KMS-11 (cell line): ENCODE data around the gene MOCS1.

Experiments used
- H2AFZ ChIP-seq: fragments of 200-600 bp; sonication (generic); 2 replicates; pipeline ENCODE4 v1.6.1; 2016; ENCODE audit warnings: antibody characterized with exemption, mixed run types, low read depth
- H3K27ac ChIP-seq: fragments of 200-600 bp; sonication (generic); 2 replicates; pipeline ENCODE4 v1.6.1; 2016; ENCODE audit warnings: mild to moderate bottlenecking, mixed run types
- H3K27me3 ChIP-seq: fragments of 200-600 bp; sonication (generic); 2 replicates; pipeline ENCODE4 v1.6.1; 2017; ENCODE audit warnings: mild to moderate bottlenecking, low read depth, mixed run types, moderate library complexity; ENCODE audit not compliant: insufficient read depth
- H3K36me3 ChIP-seq: fragments of 200-600 bp; sonication (generic); 2 replicates; pipeline ENCODE4 v1.6.1; 2017; ENCODE audit warnings: mild to moderate bottlenecking, mixed run types; ENCODE audit not compliant: insufficient read depth
- H3K4me1 ChIP-seq: fragments of 200-600 bp; sonication (generic); 2 replicates; pipeline ENCODE4 v1.6.1; 2016; ENCODE audit warnings: mild to moderate bottlenecking, low read depth, mixed run types; ENCODE audit not compliant: poor library complexity, severe bottlenecking
- H3K4me2 ChIP-seq: fragments of 200-600 bp; sonication (generic); 2 replicates; pipeline ENCODE4 v1.7.0; 2016; ENCODE audit warnings: mild to moderate bottlenecking, mixed run types
- H3K4me3 ChIP-seq: fragments of 200-600 bp; sonication (generic); IDR thresholded peaks from 2 replicates; pipeline ENCODE4 v1.6.1; 2017; ENCODE audit warnings: low read depth, low read length, mixed read lengths; ENCODE audit not compliant: insufficient read depth
- H3K79me2 ChIP-seq: fragments of 200-600 bp; sonication (generic); 2 replicates; pipeline ENCODE4 v1.6.1; 2016; ENCODE audit warnings: low read depth, mixed run types; ENCODE audit not compliant: insufficient read depth
- H3K9ac ChIP-seq: fragments of 200-600 bp; sonication (generic); 2 replicates; pipeline ENCODE4 v1.6.1; 2016; ENCODE audit warnings: mild to moderate bottlenecking, mixed run types
- H4K20me1 ChIP-seq: fragments of 200-600 bp; sonication (generic); 2 replicates; pipeline ENCODE4 v1.6.1; 2016; ENCODE audit warnings: mild to moderate bottlenecking, mixed run types; ENCODE audit not compliant: insufficient read depth
- TF ChIP-seq, protein P1 (sequence below): fragments of 200-600 bp; sonication (generic); conservative IDR thresholded peaks from 2 replicates; pipeline ENCODE4 v1.6.1; 2017; ENCODE audit warnings: low read depth, mild to moderate bottlenecking, antibody characterized with exemption, low read length, moderate library complexity, mixed read lengths

MOCS1 gene

DNA sequence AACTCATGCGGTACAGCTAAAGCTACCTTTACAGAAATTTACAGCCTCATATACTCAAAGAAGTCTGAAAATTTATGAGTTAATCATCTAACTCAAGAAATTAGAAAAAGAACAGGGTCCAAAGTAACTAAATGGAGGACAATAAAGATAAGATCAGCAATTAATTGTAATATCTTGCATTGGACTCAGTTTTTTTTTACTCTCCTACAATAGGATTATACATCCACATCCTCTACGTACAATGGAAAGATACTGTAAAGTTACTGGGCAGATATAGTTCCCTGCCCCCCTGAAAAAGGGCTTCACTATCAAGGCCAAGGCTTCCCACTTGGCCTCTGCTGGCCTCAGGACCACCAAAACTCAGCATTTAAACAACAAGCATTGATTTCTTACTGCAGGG lies 31.5 kb upstream of the MOCS1 start:
- Histone ChIP-seq H3K4me3 (no peak overlapping the region), H3K4me2 (no peak overlapping the region), H3K27me3 (no peaks in the 10 kb centered on the region), H2AFZ (no peak overlapping the region), H3K36me3 (no peaks in the 10 kb centered on the region), H3K9ac (no peak overlapping the region), H4K20me1 (no peaks in the 10 kb centered on the region), H3K4me1 (no peaks in the 10 kb centered on the region), H3K27ac (no peak overlapping the region), H3K79me2 (no peaks in the 10 kb centered on the region)
- TF ChIP-seq, protein P1, sequence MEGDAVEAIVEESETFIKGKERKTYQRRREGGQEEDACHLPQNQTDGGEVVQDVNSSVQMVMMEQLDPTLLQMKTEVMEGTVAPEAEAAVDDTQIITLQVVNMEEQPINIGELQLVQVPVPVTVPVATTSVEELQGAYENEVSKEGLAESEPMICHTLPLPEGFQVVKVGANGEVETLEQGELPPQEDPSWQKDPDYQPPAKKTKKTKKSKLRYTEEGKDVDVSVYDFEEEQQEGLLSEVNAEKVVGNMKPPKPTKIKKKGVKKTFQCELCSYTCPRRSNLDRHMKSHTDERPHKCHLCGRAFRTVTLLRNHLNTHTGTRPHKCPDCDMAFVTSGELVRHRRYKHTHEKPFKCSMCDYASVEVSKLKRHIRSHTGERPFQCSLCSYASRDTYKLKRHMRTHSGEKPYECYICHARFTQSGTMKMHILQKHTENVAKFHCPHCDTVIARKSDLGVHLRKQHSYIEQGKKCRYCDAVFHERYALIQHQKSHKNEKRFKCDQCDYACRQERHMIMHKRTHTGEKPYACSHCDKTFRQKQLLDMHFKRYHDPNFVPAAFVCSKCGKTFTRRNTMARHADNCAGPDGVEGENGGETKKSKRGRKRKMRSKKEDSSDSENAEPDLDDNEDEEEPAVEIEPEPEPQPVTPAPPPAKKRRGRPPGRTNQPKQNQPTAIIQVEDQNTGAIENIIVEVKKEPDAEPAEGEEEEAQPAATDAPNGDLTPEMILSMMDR = no peak

DNA sequence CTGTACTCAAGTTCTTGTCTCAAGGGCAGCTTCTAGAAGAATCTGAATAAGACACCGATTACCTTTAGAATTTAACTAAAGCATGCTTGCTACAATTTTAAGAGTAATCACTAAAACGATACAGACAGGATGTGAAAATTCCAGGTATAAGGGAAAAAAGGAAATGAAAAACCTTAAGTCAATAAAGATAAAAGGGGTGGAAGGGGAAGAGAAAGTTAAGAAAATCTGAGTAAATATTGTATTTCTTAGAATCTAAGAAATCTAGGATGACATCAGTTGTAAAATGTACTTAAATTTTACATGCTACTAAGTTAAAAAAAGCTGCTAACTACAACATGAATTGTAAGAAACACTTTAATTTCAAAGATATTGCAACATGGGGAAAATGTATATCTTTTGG lies 30.3 kb upstream of the MOCS1 start:
- no peak overlapping the region for H3K9ac ChIP-seq
- TF ChIP-seq, protein P1 = no peak
- H3K36me3 ChIP-seq = no peaks in the 10 kb centered on the region
- H3K27me3 ChIP-seq = no peaks in the 10 kb centered on the region
- H3K4me2 ChIP-seq = no peak overlapping the region
- H3K4me1 ChIP-seq = no peaks in the 10 kb centered on the region
- H2AFZ ChIP-seq = no peak overlapping the region
- no peak overlapping the region for H3K27ac ChIP-seq
- no peaks in the 10 kb centered on the region for H3K79me2 ChIP-seq
- H4K20me1 ChIP-seq = no peaks in the 10 kb centered on the region
- no peak overlapping the region for H3K4me3 ChIP-seq

DNA sequence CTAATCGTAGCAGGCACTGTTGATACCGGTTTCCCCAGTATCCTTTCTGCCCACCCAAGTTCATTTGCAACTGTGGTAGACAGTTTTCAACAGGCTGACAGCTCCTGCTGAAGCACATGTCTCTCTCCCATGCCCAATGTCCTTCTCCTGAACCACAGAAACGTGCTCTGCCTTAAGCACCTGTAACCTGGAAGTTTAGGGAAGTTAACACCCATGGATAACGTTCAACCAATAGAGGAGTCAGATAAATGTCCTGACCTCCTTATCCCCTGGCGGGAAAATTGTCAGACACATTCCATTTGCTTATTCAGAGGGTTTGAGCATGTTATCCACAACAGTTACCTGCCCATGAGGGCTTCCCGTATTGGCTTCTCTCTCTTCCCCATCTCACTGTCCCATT lies 29.8 kb upstream of the MOCS1 start:
- no peak overlapping the region for H3K27ac ChIP-seq
- H3K4me3 ChIP-seq = no peak overlapping the region
- no peak overlapping the region for H3K4me2 ChIP-seq
- H3K9ac ChIP-seq = no peak overlapping the region
- no peaks in the 10 kb centered on the region for H3K79me2 ChIP-seq
- no peaks in the 10 kb centered on the region for H3K27me3 ChIP-seq
- no peak overlapping the region for H2AFZ ChIP-seq
- TF ChIP-seq, protein P1 = no peak
- H3K36me3 ChIP-seq = no peaks in the 10 kb centered on the region
- H3K4me1 ChIP-seq = no peaks in the 10 kb centered on the region
- H4K20me1 ChIP-seq = no peaks in the 10 kb centered on the region

DNA sequence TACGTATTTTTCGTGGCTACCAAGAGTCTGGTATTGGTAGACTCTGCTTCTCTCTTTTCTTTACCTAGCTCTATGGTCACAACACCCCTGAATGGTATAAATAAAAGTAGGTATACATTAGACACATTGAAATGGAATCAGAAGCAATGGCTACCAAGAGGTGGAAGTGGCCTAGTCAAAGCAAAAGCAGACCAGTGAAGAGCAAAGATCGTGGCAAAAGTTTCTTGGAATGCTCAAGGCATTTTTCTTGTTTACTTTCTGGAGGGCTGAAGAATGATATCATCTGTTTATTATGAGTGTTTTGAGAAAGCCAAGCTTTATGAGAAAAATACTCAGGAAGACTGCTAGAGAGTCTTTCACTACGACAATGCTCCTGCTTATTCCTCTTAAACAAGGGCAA lies 28.6 kb upstream of the MOCS1 start:
- Histone ChIP-seq H2AFZ (no peak overlapping the region), H3K36me3 (no peaks in the 10 kb centered on the region), H3K27me3 (no peaks in the 10 kb centered on the region), H3K79me2 (no peaks in the 10 kb centered on the region), H3K4me1 (no peaks in the 10 kb centered on the region), H3K27ac (no peak overlapping the region), H3K9ac (no peak overlapping the region), H4K20me1 (no peaks in the 10 kb centered on the region), H3K4me2 (no peak overlapping the region), H3K4me3 (no peak overlapping the region)
- TF ChIP-seq, protein P1 = no peak

DNA sequence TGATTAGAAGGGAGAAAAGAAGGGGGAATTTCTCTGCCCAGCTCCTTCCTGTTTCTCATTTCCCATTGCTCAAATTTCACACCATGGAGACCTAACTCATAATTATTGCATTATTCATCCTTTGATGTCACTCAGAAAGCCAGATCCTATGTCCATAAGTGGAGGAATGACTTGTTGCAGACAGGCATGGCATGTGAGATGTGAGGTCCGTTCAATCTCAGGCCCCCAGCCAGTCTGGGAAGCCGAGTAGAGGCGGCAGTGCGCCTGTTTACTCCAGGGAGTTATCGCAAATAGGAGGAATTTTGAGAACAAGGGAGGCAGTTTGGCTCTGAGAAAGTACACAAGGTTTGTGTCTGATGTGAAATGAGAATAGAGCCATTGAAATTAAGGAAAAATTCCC lies 26.9 kb upstream of the MOCS1 start:
- H3K27ac ChIP-seq = no peak overlapping the region
- no peaks in the 10 kb centered on the region for H4K20me1 ChIP-seq
- H3K4me3 ChIP-seq = no peak overlapping the region
- H3K79me2 ChIP-seq = no peaks in the 10 kb centered on the region
- no peaks in the 10 kb centered on the region for H3K27me3 ChIP-seq
- TF ChIP-seq, protein P1 = no peak
- no peaks in the 10 kb centered on the region for H3K4me1 ChIP-seq
- H3K36me3 ChIP-seq = no peaks in the 10 kb centered on the region
- no peak overlapping the region for H3K9ac ChIP-seq
- H2AFZ ChIP-seq = no peak overlapping the region
- no peak overlapping the region for H3K4me2 ChIP-seq
